ENCODE measurements around the gene ADCY7. TPM values are rescaled to one million over a fixed set of nuclear protein-coding genes. Genes with fewer than 3 reads are reported as not detected.

The ADCY7 gene
- total RNA-seq, 1 donor = 26.0 TPM

DNA sequence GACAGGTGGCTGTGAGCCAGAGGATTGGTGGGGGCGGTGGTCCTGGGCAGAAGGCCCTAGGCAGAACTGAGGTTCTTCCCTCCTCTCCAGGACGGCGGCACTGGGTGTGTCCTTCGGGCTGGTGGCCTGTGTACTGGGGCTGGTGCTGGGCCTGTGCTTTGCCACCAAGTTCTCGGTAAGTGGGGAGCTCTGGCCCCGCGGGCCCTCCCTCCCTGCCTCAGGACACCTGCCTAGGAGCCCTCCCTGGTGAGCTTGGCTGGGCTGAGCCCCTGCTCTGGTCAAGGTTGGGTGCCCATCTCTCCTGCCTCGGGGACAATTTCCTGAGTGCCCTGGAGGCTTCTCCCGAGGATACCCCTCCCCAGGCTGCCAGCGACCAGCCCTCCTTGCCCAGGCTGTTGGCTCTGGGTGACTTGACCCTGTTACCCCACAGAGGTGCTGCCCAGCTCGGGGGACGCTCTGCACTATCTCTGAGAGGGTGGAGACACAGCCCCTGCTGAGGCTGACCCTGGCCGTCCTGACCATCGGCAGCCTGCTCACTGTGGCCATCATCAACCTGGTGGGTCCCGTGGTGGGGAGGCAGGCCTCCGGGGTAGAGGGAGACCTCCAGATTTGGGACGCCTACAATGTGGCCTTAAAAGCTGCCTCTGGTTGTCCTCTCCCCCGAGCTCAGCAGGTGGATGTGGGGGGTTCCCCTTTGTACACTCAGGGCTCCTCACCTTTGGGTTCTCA lies 42.0 kb downstream of the ADCY7 start:
- TF ChIP-seq CTCF (IDR thresholded peaks at IDR 0.05; ENCODE audit: insufficient read depth, low read length) = no peak
- no peak for DNase-seq (ENCODE audit: low read depth)

DNA sequence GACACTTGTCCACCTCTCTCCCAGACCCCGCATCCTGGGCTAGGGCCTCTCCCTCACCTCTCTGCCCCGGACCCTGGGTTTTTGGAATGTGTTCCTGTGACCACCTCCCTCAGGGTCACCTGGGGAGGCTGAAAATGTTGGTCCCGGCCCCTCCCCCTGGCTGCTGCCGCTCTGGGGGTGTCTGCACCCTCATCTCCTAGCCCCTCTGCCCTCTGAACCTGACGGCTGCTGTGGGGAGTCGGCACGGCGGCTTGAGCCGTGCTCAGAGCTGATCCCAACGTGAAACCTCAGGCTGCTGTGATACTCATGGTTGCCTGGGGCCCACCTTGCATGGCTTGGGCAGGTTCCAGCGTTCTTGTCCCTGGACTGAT lies 42.8 kb downstream of the ADCY7 start:
- no peak for TF ChIP-seq CTCF (IDR thresholded peaks at IDR 0.05; ENCODE audit: insufficient read depth, low read length)
- no peak overlapping the region for H3K4me3 ChIP-seq (ENCODE audit: low read depth, low read length)

More for the DNA sequence above, 42.0 kb downstream of the ADCY7 start:
- H3K4me3 ChIP-seq (ENCODE audit: low read depth, low read length) = no peak overlapping the region

GRCh38 chr16:50309527-50310307 lies 43.4 kb downstream of the ADCY7 start:
- H3K4me3 ChIP-seq (ENCODE audit: low read depth, low read length) = no peak overlapping the region
- no peak for TF ChIP-seq CTCF (IDR thresholded peaks at IDR 0.05; ENCODE audit: insufficient read depth, low read length)
- no peak for DNase-seq (ENCODE audit: low read depth)

More for the DNA sequence above, 42.8 kb downstream of the ADCY7 start:
- no peak for DNase-seq (ENCODE audit: low read depth)

- no peak overlapping the region for H3K4me3 ChIP-seq (ENCODE audit: low read depth, low read length)
- no peak for TF ChIP-seq CTCF (IDR thresholded peaks at IDR 0.05; ENCODE audit: insufficient read depth, low read length)
- no peak for DNase-seq (ENCODE audit: low read depth)
Measured at GRCh38 chr16:50310308-50311133, 44.2 kb downstream of the ADCY7 start.

GRCh38 chr16:50311134-50311528 lies 44.8 kb downstream of the ADCY7 start:
- no peak for DNase-seq (ENCODE audit: low read depth)
- TF ChIP-seq CTCF (IDR thresholded peaks at IDR 0.05; ENCODE audit: insufficient read depth, low read length) = no peak
- H3K4me3 ChIP-seq (ENCODE audit: low read depth, low read length) = no peak overlapping the region

DNA sequence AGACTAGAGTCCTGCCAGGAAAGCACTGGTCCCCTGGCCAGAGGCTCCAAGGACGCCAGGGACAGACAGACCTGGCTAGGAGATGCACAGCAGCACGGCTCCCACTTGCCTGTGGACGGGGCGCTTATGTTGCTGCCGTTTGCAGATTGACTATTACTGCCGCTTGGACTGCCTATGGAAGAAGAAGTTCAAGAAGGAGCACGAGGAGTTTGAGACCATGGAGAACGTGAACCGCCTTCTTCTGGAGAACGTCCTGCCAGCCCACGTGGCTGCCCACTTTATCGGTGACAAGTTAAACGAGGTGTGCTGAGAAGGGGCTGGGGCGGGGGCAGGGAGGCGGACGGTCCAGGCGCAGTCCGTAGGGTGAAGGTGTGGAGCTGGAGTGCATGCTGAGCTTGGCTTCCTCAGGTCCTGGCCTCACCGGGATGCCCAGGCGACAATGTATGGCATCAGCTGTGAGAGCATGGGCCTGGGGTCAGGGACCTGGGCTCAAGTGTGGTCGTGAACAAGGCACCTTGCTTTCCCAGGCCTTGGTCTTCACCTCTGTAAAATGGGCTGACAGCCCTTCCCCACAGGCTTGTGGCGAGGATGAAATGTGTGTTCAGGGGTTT lies 45.6 kb downstream of the ADCY7 start:
- TF ChIP-seq CTCF (IDR thresholded peaks at IDR 0.05; ENCODE audit: insufficient read depth, low read length) = no peak
- DNase-seq (ENCODE audit: low read depth) = no peak
- H3K4me3 ChIP-seq (ENCODE audit: low read depth, low read length) = no peak overlapping the region
